Mammary epithelial cell (primary cell): ENCODE data around the gene ISYNA1.

Experiments used
- CTCF ChIP-seq, 2 donors: IDR thresholded peaks in 1 of 2; conservative IDR thresholded peaks in 1 of 2; 2 replicates each; pipeline ENCODE4 v1.5.1; 2011 to 2012; ENCODE audit warnings: inconsistent platforms in 2 of 2, low read length in 2 of 2, mild to moderate bottlenecking in 2 of 2, control low read depth in 1 of 2, low read depth in 1 of 2; ENCODE audit not compliant: insufficient read depth in 1 of 2; ENCODE audit errors: extremely low read depth in 1 of 2
- EZH2 ChIP-seq: IDR thresholded peaks from 2 replicates; pipeline ENCODE4 v1.6.1; 2012; ENCODE audit warnings: low read length, inconsistent platforms, borderline replicate concordance

GRCh38 chr19:18436671-18437490 is 1.1 kb downstream of the ISYNA1 start:
- TF ChIP-seq CTCF (conservative IDR thresholded peaks at IDR 0.05 in 1 of 2, IDR thresholded peaks at IDR 0.05 in 1 of 2; ENCODE audit: extremely low read depth in 1 of 2, insufficient read depth in 1 of 2, low read depth in 1 of 2, low read length in 2 of 2) (no peak), EZH2 (no peak)
